ENCODE data around the gene PTGIS.

The PTGIS gene

DNA sequence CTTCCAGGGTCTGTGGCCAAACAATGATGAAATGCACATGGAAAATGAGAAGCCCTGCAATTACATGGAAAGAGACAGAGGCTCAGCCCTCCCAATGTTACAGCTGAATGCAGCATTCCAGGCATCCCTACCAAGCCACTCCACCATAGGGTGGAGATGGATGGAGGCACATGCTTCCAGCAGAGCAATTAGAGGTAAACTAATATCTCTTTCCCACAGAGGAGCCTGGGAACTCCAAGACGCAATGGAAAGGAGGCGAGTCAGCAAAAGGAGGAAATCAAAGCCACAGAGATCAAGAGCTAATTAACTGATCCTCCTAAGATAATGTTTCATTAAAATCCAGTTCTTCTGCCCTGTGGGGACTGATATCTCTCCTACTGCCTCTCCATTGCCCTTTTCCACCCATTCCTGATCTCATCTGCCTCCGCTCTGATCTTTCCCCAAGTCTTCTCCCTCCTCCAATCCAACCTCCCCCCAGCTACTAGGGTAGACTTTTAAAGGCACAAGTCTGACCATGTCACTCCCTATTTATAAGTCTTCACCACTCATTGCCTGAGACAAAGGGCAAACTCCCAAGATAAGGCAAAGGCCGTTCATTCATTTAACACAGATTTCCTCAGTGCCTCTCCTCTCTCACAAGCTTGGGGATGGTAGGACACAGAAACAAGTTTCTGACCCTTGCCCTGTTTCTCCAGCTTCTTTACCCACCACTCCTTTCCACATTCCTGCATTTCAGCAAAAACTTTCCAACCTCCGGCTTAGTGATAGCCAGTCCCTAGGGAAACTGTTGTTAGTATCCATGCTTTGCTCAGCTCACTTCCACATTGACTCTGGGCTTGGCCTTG, 71.2 kb downstream of the PTGIS start:
- peaks cover 28% of the 10 kb centered on the region for H3K27me3 Mint-ChIP-seq
- H3K9me3 Mint-ChIP-seq, result peaks cover 3% of the 10 kb centered on the region
- H3K27ac Mint-ChIP-seq, result no peak overlapping the region
- H3K4me3 Mint-ChIP-seq, result no peak overlapping the region
- no peaks in the 10 kb centered on the region for H3K4me1 Mint-ChIP-seq (ENCODE audit: low read depth)
- H3K36me3 Mint-ChIP-seq (ENCODE audit: low read depth), result no peaks in the 10 kb centered on the region

DNA sequence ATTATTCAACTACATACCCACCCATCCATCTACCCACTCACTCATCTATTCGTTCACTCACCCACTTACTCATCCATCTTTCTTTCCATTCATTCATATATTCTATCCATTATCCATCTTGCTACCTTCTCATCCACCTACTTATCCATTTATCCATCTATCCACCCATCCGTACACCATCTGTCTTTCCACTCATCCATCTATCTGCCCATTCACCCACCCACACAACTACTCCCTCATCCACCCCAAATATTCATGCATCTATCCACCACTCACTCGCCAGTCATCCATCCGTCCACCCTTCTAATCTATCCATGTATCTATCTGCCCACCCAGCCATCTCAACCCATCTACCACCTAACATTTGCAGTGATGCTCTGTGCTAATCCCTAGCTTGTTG, 71.9 kb downstream of the PTGIS start:
- Mint-ChIP-seq H3K4me1 (ENCODE audit: low read depth) (no peaks in the 10 kb centered on the region), H3K36me3 (ENCODE audit: low read depth) (no peaks in the 10 kb centered on the region), H3K27me3 (peaks cover 27% of the 10 kb centered on the region), H3K27ac (no peak overlapping the region), H3K9me3 (peaks cover 3% of the 10 kb centered on the region), H3K4me3 (no peak overlapping the region)

DNA sequence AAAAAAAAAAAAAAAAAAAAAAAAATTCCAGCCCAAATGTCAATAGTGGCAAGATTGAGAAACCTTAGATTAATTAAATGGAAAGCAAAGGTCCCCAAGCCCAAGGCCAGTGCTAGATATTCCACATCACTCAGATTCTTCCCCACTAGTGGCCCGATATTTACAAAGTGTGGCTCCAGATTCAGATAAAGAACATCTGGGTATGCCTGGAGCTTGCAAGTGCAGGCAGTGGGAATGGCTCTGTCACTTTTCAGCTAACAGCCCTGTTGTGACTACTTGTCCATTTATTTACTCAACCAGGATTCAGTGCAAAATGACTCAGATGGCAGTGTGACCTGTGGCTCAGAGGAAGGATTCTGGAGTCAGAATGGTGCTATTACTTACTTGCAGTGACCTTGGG, 77.2 kb downstream of the PTGIS start:
- H3K27me3 Mint-ChIP-seq, result peaks cover 49% of the 10 kb centered on the region
- no peaks in the 10 kb centered on the region for H3K4me1 Mint-ChIP-seq (ENCODE audit: low read depth)
- no peak overlapping the region for H3K4me3 Mint-ChIP-seq
- no peaks in the 10 kb centered on the region for H3K36me3 Mint-ChIP-seq (ENCODE audit: low read depth)
- H3K27ac Mint-ChIP-seq, result no peak overlapping the region
- H3K9me3 Mint-ChIP-seq, result peaks cover 11% of the 10 kb centered on the region

DNA sequence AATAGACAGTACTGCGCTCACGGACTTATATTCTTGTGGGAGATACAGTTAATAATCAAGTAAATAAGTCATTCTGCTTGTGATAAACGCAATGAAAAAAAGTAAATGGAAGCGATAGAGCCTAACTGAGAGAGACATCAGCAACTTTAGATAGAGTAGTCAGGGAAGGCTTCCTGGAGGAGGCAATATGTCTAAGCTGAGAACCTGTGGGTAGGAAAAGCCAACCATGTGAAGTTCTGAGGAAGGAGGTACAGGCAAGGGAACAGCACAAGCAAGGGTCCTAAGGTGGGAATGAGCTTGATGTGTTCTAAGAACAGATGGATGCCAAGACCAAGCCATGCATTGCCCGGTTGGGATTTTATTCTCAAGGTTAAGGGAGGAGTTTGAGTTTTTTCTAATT, 78.2 kb downstream of the PTGIS start:
- Mint-ChIP-seq H3K27ac (no peak overlapping the region), H3K4me3 (no peak overlapping the region), H3K9me3 (peaks cover 11% of the 10 kb centered on the region), H3K36me3 (ENCODE audit: low read depth) (no peaks in the 10 kb centered on the region), H3K27me3 (peaks cover 55% of the 10 kb centered on the region), H3K4me1 (ENCODE audit: low read depth) (peaks cover 3% of the 10 kb centered on the region)

DNA sequence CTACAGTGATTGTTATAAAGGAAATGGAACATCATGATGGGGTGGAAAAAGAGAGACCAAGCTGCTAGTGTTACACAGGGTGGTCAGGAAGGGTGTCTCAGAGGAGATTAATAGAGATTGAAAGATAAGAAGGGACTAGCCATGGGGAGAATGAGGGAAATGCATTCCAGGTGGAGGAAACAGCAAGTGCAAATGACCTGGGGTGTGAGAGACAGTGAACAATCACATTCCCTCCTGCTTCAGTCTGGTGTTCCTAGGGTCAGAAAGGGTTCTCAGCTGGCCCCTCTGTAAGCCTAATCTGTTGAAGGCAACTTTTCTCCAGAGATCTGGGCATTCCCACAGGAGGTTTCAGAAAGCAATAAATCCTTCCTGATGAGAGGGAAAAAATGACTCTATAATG, 81.9 kb downstream of the PTGIS start:
- Mint-ChIP-seq H3K27ac (no peak overlapping the region), H3K27me3 (peaks cover 69% of the 10 kb centered on the region), H3K9me3 (peaks cover 8% of the 10 kb centered on the region), H3K4me3 (no peak overlapping the region), H3K36me3 (ENCODE audit: low read depth) (no peaks in the 10 kb centered on the region), H3K4me1 (ENCODE audit: low read depth) (peaks cover 10% of the 10 kb centered on the region)

DNA sequence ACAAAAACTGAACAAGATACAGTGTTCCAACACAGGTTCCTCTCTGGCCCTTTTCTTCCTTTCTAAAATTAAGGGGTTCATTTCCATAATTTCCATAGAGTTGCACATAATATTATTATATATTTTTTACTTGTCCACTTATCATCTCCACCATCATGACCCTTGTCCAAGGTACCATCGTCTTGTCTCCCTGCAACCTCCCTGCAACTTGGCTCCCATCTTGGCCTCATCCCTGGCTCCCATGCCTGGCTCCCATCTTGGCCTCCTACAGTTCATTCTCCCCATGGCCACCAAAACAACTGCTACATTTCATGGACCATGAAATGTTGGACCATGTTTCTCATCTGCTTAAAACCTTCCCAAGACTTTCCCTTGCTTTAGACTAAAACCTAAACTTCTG, 82.4 kb downstream of the PTGIS start:
- Mint-ChIP-seq H3K4me3 (no peak overlapping the region), H3K9me3 (peaks cover 8% of the 10 kb centered on the region), H3K4me1 (ENCODE audit: low read depth) (peaks cover 10% of the 10 kb centered on the region), H3K27me3 (peaks cover 69% of the 10 kb centered on the region), H3K36me3 (ENCODE audit: low read depth) (no peaks in the 10 kb centered on the region), H3K27ac (no peak overlapping the region)

DNA sequence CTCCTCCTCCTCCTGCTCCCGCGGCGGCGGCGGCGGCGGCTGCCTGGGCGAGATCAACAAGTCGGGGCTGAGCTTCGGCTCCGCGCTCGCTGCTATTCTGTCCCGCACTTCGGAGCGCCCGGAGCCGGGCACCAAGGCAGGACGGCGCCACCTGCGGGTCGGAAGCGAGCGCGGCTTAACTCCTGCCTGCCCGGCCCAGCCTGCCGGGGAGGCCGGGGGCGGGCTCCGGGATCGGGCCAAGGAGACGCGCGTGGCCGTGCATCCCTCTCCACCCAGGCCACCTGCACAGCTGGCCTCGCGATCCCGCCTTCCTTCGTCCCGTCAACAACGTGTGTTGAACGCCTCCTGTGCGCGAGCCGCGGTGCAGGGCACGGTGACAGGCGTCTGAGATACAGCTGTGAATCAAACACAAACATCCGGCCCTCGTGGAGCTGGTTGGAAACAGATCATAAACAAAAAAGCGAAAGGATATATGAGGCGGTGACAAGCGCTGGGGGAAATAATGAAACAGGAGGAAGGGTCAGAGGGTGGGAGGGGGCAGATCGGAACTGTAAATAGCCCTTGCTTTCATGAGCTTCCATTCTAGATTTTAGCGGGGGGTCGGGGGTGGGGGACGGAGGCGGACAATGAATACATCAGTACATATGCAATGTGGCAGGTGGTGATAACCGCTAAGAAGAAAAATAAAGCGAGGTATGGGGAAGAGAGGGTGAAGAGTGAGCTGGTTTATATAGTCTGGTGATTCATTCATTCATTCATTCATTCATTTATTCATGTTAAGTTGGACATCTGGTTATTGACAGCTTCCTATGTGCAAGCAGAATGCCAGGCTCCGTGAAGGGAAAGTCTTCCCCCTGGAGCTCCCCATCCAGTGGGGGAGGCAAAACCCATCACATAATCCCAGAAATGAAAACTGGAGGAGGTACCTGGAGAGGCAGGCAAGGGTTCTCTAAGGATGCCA, 83.5 kb downstream of the PTGIS start:
- Mint-ChIP-seq H3K9me3 (peaks cover 1% of the 10 kb centered on the region), H3K27me3 (peaks cover 72% of the 10 kb centered on the region), H3K4me1 (ENCODE audit: low read depth) (peaks cover 10% of the 10 kb centered on the region), H3K27ac (no peak overlapping the region), H3K36me3 (ENCODE audit: low read depth) (no peaks in the 10 kb centered on the region), H3K4me3 (peak overlapping the region; percentile 67)

DNA sequence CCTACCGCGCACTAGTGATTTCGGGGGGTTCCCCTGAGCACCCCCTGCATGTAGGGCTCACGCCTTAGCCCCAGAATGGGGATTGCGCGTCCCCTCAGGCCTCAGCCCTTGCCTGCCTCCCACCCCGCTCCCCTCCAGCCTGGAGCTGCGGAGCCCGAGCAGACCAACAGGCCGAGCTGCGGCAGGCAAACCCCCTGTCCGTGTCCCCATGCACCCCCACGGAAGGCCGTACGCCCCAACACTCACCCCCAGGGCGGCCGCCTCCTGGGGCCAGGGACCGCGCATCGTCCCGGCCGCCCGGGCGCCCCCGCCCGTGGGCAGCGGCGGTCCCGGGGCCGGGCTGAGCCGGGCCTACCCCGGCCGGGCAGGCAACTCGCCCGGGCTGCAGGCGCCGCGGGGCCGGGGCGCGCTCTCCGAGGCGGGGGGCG, 84.2 kb downstream of the PTGIS start:
- H3K27me3 Mint-ChIP-seq, result peaks cover 72% of the 10 kb centered on the region
- peak overlapping the region; percentile 67 for H3K4me3 Mint-ChIP-seq

DNA sequence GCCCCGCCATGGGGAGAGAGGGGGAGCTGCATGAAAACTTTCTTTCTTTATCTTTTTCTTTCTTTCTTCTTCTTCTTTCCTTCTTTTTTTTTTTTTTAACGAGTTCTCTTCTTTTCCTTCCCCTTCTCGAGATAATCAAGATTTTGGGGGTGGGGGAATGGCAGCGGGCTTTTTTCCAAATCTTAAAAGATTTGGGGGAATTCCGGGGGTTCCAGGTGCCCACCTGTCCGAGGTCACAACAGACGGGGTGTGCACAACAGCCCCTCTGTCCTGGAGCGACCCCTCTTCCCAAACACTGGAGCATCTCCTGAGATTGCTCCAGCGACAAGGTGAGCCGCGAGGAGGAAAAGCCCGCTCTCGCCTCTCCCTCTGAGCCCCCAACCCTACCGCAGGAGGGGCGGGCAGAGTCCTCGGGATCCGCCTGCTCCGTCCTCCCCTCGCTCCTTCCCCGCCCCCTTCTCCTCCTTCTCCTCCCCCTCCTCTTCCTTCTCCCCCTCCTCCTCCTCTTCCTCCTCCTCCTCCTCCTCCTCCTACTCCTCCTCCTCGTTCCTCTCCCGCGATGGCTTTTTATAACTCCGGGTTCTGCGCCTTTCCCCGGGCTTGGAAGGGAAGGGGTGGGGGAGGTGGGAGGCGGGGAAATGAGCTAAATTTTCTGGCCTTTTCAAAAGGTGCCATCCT, 84.8 kb downstream of the PTGIS start:
- no peaks in the 10 kb centered on the region for H3K36me3 Mint-ChIP-seq (ENCODE audit: low read depth)
- no peaks in the 10 kb centered on the region for H3K9me3 Mint-ChIP-seq
- no peak overlapping the region for H3K4me3 Mint-ChIP-seq
- peaks cover 77% of the 10 kb centered on the region for H3K27me3 Mint-ChIP-seq
- peaks cover 10% of the 10 kb centered on the region for H3K4me1 Mint-ChIP-seq (ENCODE audit: low read depth)
- H3K27ac Mint-ChIP-seq, result no peak overlapping the region

More for the DNA sequence above, 84.2 kb downstream of the PTGIS start:
- Mint-ChIP-seq H3K9me3 (no peaks in the 10 kb centered on the region), H3K4me1 (ENCODE audit: low read depth) (peaks cover 10% of the 10 kb centered on the region), H3K36me3 (ENCODE audit: low read depth) (no peaks in the 10 kb centered on the region), H3K27ac (no peak overlapping the region)

DNA sequence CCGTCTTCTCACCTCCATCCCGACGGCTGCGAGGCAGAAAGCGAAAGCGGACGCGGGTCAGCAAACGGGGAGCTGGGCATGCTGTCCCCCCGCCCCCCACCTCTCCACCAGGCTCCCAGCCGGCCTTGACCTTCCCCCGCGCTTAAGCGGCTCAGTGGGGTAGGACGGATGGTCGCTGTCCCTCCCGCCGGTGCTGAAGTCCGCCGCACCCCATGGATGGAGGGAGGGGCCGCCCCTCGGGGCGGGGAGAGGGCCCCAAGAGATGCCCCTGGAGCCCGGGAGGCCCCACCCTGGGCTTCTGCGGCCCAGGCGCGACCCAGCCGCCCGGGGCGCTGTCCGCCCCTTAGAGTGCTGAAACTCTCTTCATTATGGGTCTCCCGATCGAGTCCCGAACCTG, 85.3 kb downstream of the PTGIS start, which contains the start of gene KCNB1:
Gene KCNB1, minus strand, starts transcription at position 48 of the 397 bp plus-strand sequence. CDS start 188 bp downstream, outside the sequence.
- H3K9me3 Mint-ChIP-seq, result no peaks in the 10 kb centered on the region
- no peak within 1 kb of the TSS for H3K4me3 Mint-ChIP-seq
- H3K27ac Mint-ChIP-seq, result no peak within 1 kb of the TSS
- no peaks in the 10 kb centered on the region for H3K36me3 Mint-ChIP-seq (ENCODE audit: low read depth)
- peaks cover 10% of the 10 kb centered on the region for H3K4me1 Mint-ChIP-seq (ENCODE audit: low read depth)
- H3K27me3 Mint-ChIP-seq, result peaks cover 79% of the 10 kb centered on the region

DNA sequence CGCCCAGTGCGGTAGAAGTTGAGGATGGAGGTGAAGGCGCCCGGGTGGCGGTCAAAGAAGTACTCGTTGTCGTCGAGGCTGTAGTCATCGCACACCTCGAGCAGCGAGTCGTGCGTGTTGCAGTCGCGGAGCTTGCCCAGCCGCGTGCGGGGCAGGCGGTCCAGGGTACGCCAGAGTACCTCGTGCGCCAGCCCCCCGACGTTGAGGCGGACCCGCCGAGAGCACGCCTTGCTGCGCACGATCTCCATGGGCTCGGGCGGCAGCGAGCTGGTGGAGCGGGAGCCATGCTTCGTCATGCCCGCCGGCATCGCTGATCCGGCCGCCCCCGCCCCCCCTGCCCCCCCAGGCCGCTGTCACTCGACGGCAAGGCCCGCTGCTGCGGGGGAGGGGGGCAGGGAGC, 85.8 kb downstream of the PTGIS start:
- Mint-ChIP-seq H3K27me3 (peaks cover 79% of the 10 kb centered on the region), H3K36me3 (ENCODE audit: low read depth) (no peaks in the 10 kb centered on the region), H3K9me3 (no peaks in the 10 kb centered on the region), H3K4me1 (ENCODE audit: low read depth) (peaks cover 10% of the 10 kb centered on the region), H3K4me3 (no peak overlapping the region), H3K27ac (no peak overlapping the region)

DNA sequence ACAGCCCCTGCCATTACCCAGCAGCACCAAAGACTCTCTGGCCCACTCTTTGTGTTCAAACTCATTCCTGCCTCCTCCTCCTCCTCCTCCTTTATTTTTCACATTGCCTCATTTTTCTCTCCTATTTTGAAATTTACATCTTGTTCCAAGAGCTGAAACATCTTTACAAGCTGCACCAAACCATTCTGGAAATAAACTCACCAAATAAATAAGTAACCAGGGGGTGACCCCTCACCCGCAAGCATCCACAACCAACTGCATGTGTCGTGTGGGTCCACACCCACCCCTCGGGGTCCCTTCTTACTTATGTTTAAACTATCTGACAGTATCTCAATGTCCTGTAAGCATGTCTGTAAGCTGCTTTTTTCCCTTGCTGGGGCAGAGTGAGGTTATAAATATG, 86.8 kb downstream of the PTGIS start:
- Mint-ChIP-seq H3K36me3 (ENCODE audit: low read depth) (no peaks in the 10 kb centered on the region), H3K27ac (no peak overlapping the region), H3K4me3 (no peak overlapping the region), H3K4me1 (ENCODE audit: low read depth) (peaks cover 10% of the 10 kb centered on the region), H3K9me3 (no peaks in the 10 kb centered on the region), H3K27me3 (peaks cover 76% of the 10 kb centered on the region)

DNA sequence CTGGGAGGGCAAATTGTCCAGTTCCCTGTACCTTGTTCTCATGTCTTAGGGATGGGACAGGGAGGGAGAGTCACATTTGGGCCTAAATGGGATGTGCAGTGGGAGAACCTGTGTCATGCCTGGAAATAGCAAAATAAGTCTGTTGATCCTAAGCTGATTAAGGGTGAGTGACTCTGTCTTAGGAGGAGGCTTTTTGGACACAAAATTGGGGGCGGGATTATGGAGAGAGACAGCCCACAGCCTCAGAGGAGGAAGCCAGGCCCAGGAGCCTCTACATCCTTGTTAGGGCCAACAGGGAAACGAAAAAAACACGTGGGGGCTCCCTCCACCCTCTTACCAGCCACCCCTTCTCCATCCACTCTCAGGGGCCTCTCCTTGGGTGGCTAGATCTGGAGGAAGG, 87.7 kb downstream of the PTGIS start:
- H3K27ac Mint-ChIP-seq, result no peak overlapping the region
- H3K4me3 Mint-ChIP-seq, result no peak overlapping the region
- peaks cover 76% of the 10 kb centered on the region for H3K27me3 Mint-ChIP-seq
- no peaks in the 10 kb centered on the region for H3K36me3 Mint-ChIP-seq (ENCODE audit: low read depth)
- H3K4me1 Mint-ChIP-seq (ENCODE audit: low read depth), result peaks cover 10% of the 10 kb centered on the region
- H3K9me3 Mint-ChIP-seq, result no peaks in the 10 kb centered on the region

DNA sequence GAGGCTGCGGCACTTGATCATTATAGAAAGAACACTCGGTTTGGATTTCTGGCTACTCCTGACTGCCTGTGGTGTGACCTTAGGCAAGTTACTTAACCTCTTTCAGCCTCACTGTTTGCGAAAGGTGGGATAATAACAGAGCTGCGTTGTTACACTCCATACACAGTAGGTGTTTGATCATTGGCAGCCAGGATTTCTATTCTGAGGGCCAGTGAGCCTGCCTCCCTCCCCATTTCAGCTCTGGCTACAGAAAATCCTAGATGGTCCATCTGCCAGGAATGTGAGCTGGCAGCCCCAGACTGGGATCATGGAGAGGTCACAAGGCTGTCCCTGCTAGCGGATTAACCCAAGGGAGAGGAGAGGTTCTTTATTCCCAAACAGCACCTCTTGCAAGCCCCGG, 88.2 kb downstream of the PTGIS start:
- Mint-ChIP-seq H3K27me3 (peaks cover 79% of the 10 kb centered on the region), H3K36me3 (ENCODE audit: low read depth) (no peaks in the 10 kb centered on the region), H3K4me3 (no peak overlapping the region), H3K27ac (no peak overlapping the region), H3K4me1 (ENCODE audit: low read depth) (peaks cover 8% of the 10 kb centered on the region), H3K9me3 (no peaks in the 10 kb centered on the region)
